ENCODE results near the gene PAPPA. TPM values are rescaled to one million over a fixed set of nuclear protein-coding genes. Genes with fewer than 3 reads are reported as not detected.
A peak's percentile ranks its signal among the peaks of the same experiment; 100 is the strongest.

PAPPA gene
- total RNA-seq, 2 donors from 2014 or later = 1.8 to 5.7 TPM

- DNase-seq (ENCODE audit: low spot score) = no peak
- Histone ChIP-seq H3K4me1 (peaks cover 0 to 7% of the 10 kb centered on the region in 2 donors), H3K36me3 (no peaks in the 10 kb centered on the region), H3K4me3 (no peak overlapping the region), H3K27ac (no peak overlapping the region), H3K27me3 (no peaks in the 10 kb centered on the region), H3K9me3 (no peaks in the 10 kb centered on the region)
- TF ChIP-seq, protein P1, sequence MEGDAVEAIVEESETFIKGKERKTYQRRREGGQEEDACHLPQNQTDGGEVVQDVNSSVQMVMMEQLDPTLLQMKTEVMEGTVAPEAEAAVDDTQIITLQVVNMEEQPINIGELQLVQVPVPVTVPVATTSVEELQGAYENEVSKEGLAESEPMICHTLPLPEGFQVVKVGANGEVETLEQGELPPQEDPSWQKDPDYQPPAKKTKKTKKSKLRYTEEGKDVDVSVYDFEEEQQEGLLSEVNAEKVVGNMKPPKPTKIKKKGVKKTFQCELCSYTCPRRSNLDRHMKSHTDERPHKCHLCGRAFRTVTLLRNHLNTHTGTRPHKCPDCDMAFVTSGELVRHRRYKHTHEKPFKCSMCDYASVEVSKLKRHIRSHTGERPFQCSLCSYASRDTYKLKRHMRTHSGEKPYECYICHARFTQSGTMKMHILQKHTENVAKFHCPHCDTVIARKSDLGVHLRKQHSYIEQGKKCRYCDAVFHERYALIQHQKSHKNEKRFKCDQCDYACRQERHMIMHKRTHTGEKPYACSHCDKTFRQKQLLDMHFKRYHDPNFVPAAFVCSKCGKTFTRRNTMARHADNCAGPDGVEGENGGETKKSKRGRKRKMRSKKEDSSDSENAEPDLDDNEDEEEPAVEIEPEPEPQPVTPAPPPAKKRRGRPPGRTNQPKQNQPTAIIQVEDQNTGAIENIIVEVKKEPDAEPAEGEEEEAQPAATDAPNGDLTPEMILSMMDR (IDR thresholded peaks at IDR 0.05) = no peak
These were observed 160.0 kb downstream of the PAPPA start for GRCh38 chr9:116313638-116314037.

- Histone ChIP-seq H3K36me3 (no peaks in the 10 kb centered on the region), H3K9me3 (no peaks in the 10 kb centered on the region), H3K4me1 (peaks cover 0 to 33% of the 10 kb centered on the region in 2 donors), H3K4me3 (no peak overlapping the region), H3K27ac (no peak overlapping the region), H3K27me3 (no peaks in the 10 kb centered on the region)
- TF ChIP-seq, protein P1 (IDR thresholded peaks at IDR 0.05) = no peak
- DNase-seq (ENCODE audit: low spot score) = no peak
These were observed 162.7 kb downstream of the PAPPA start for GRCh38 chr9:116316246-116316645.

GRCh38 chr9:116317503-116317902, 163.9 kb downstream of the PAPPA start:
- TF ChIP-seq, protein P1 (IDR thresholded peaks at IDR 0.05) = no peak
- Histone ChIP-seq H3K27ac (peak overlapping the region in 1 of 2 donors; percentile 84), H3K4me1 (peaks cover 0 to 38% of the 10 kb centered on the region in 2 donors), H3K27me3 (no peaks in the 10 kb centered on the region), H3K4me3 (no peak overlapping the region), H3K9me3 (no peaks in the 10 kb centered on the region), H3K36me3 (no peaks in the 10 kb centered on the region)
- no peak for DNase-seq (ENCODE audit: low spot score)

DNA sequence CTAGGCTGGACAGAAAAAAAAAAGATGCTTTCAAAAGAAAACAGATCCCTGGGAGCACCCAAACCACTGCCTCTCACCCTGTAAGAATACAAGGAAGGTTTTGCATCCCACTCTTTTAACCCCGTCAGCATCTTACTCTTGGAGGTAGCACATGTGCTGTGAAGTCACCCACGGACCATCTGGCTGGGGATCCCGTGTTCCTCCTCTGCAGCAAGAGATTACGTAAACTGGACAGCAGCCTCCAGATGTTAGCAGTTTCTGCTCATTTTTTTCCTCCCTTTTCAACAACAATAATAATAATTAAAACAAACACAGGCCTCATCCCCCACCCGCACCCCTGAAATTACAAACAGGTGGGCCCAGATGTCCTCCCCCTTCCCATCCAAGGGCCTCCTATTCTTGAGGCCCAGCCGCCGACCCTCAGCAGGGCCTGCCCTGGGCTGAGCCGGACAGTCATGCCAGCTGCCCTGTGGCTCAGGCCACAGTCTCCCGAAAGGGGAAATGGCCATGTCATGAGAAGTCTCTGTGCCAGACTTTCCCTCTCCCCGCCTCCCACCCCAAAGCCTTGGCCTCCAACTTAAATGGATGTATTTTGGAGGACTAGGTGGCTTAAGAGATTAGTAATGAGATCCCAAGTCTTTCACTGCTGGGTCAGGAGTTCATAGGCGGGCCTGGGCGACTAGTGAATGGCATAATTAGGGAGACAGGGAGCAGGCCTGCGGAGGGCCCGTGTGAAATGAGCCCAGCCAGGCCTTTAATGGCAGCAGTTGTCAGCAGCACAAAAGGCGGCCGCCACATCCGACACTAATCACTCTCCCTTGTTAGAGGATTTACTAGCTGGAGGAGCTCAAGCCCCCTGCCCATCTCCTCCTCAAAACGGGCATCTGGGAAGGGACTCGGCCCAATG, 165.1 kb downstream of the PAPPA start:
- no peaks in the 10 kb centered on the region for H3K9me3 ChIP-seq
- H3K27ac ChIP-seq = peak overlapping the region; percentile 65 to 84
- no peaks in the 10 kb centered on the region for H3K36me3 ChIP-seq
- H3K4me1 ChIP-seq = peaks cover 0 to 44% of the 10 kb centered on the region in 2 donors
- H3K27me3 ChIP-seq = no peaks in the 10 kb centered on the region
- TF ChIP-seq, protein P1 (IDR thresholded peaks at IDR 0.05) = no peak
- no peak overlapping the region for H3K4me3 ChIP-seq
- peak; percentile 75 for DNase-seq (ENCODE audit: low spot score)

- Histone ChIP-seq H3K4me3 (no peak overlapping the region), H3K4me1 (peaks cover 0 to 44% of the 10 kb centered on the region in 2 donors), H3K9me3 (no peaks in the 10 kb centered on the region), H3K36me3 (no peaks in the 10 kb centered on the region), H3K27ac (peak overlapping the region; percentile 65 to 84), H3K27me3 (no peaks in the 10 kb centered on the region)
- TF ChIP-seq, protein P1 (IDR thresholded peaks at IDR 0.05) = no peak
- DNase-seq (ENCODE audit: low spot score) = no peak
These were observed 165.9 kb downstream of the PAPPA start for GRCh38 chr9:116319480-116319879.
